ENCODE data around the gene NEU2.

NEU2 gene

GRCh38 chr2:233079953-233080835 is 47.7 kb downstream of the NEU2 start:
- DNase-seq (ENCODE audit: low spot score): no peak

- no peak for DNase-seq (ENCODE audit: low spot score)
Observed at GRCh38 chr2:233080836-233081229, 48.4 kb downstream of the NEU2 start.

GRCh38 chr2:233081232-233081730 is 48.8 kb downstream of the NEU2 start:
- no peak for DNase-seq (ENCODE audit: low spot score)

- DNase-seq (ENCODE audit: low spot score): no peak
Observed at GRCh38 chr2:233081731-233082221, 49.3 kb downstream of the NEU2 start.

GRCh38 chr2:233082222-233082930 is 49.9 kb downstream of the NEU2 start:
- no peak for DNase-seq (ENCODE audit: low spot score)

GRCh38 chr2:233082931-233083755 is 50.7 kb downstream of the NEU2 start:
- no peak for DNase-seq (ENCODE audit: low spot score)

GRCh38 chr2:233083782-233084181 is 51.3 kb downstream of the NEU2 start:
- no peak for DNase-seq (ENCODE audit: low spot score)

- no peak for DNase-seq (ENCODE audit: low spot score)
Observed at GRCh38 chr2:233084488-233084887, 52.0 kb downstream of the NEU2 start.

Measured in AG08395 (cell line).